ENCODE results near the gene FOXP1.

Gene FOXP1

GRCh38 chr3:71078199-71078598, 505.3 kb downstream of the FOXP1 start:
- in situ Hi-C loops (cut with HindIII; ENCODE audit: low sequenced_read_pairs) = no loop called here
- TF ChIP-seq CTCF (IDR thresholded peaks at IDR 0.05; ENCODE audit: low read depth, low read length) = no peak
- DNase-seq (ENCODE audit: low read depth, low spot score) = no peak
- H3K4me3 ChIP-seq (ENCODE audit: low read depth, low read length) = no peak overlapping the region

- no peak for DNase-seq (ENCODE audit: low read depth, low spot score)
- in situ Hi-C loops (cut with HindIII; ENCODE audit: low sequenced_read_pairs) = no loop called here
- TF ChIP-seq CTCF (IDR thresholded peaks at IDR 0.05; ENCODE audit: low read depth, low read length) = no peak
- no peak overlapping the region for H3K4me3 ChIP-seq (ENCODE audit: low read depth, low read length)
Measured at GRCh38 chr3:71077070-71077469, 506.5 kb downstream of the FOXP1 start.

DNA sequence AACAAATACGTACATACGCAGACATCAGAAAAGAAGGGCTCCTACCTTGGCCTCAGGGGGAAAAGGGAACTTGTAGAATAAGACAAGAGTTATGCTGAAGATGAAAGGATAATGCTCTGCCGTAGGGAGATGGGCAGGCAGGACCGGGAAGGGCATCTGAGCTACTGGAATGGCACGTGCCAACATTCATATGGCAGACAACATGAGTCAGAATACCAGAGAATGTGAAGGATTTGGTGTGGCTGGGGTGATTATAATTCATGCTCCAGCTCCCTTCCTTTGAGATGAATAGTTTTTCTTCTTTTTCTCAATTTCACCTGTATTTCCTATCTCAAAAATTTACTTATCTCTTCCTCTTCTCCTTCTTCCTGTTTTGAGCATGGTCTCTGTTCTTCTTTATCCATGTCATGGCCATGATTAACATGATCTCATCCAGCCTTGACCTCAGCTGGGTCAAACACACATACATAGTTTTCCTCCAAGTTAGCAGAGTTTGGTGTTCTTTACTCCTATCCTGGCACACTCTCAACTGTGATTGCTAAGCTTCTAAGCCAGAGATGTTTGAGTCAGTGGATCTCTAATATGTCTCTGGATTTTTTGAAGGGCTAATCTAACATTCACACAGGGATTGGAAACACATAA, 507.0 kb downstream of the FOXP1 start:
- TF ChIP-seq CTCF (IDR thresholded peaks at IDR 0.05; ENCODE audit: low read depth, low read length) = no peak
- DNase-seq (ENCODE audit: low read depth, low spot score) = peak; percentile 55
- H3K4me3 ChIP-seq (ENCODE audit: low read depth, low read length) = no peak overlapping the region
- in situ Hi-C loops (cut with HindIII; ENCODE audit: low sequenced_read_pairs) = no loop called here

DNA sequence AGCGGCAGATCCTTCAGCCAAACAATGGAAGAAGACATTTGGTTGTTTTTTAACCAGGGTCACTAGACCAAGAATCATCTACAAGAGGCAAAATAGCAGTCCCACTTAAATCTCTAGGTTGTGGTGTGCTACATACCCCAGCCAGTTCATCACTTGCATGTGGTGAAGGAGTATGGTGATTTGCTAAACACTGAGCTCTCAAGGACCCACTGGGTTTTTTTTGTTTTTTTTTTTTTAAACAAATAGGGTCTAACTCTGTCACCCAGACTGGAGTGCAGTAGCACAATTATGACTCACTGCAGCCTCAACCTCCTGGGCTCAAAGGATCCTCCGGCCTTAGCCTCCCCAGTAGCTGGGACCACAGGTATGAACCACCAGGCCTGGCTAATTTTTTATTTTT, 508.0 kb downstream of the FOXP1 start:
- no peak for TF ChIP-seq CTCF (IDR thresholded peaks at IDR 0.05; ENCODE audit: low read depth, low read length)
- in situ Hi-C loops (cut with HindIII; ENCODE audit: low sequenced_read_pairs) = no loop called here
- DNase-seq (ENCODE audit: low read depth, low spot score) = no peak
- no peak overlapping the region for H3K4me3 ChIP-seq (ENCODE audit: low read depth, low read length)

DNA sequence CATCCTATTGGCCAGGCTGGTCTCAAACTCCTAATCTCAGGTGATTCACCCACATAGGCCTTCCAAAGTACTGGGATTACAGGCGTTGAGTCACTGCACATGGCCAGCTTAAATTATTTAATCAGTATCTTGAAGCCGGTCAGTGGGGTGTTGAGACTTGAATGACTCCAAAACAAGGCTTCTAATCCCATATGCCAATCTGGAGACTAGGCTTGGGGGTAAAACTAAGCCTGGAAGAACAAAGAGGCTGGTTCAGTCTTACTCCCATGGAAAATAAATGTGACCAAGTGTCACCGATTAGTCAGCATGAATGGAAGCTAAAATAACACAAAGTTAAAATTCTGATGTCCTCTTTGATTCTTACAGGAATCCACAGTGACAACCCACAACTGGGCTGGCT, 509.1 kb downstream of the FOXP1 start:
- in situ Hi-C loops (cut with HindIII; ENCODE audit: low sequenced_read_pairs) = no loop called here
- no peak for TF ChIP-seq CTCF (IDR thresholded peaks at IDR 0.05; ENCODE audit: low read depth, low read length)
- no peak for DNase-seq (ENCODE audit: low read depth, low spot score)
- H3K4me3 ChIP-seq (ENCODE audit: low read depth, low read length) = no peak overlapping the region

DNA sequence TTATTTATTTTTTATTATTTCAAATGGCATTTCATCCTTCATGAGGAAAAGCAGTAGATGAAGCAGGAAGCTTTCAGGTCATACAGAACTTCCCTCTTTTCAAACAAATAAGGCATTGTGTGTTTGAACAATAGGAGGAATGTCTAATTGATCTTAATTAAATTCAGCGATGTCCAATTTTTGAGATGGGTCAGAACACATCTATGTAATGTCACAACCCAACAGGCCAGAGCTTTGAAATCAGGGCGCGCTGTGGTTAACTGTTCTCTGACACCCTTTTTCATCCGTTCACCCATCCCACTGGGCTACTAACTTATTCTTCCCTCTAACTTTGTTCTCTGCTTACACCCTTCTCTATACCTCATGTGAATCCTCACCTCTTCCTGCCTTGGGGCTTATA, 510.5 kb downstream of the FOXP1 start:
- H3K4me3 ChIP-seq (ENCODE audit: low read depth, low read length) = no peak overlapping the region
- in situ Hi-C loops (cut with HindIII; ENCODE audit: low sequenced_read_pairs) = no loop called here
- no peak for DNase-seq (ENCODE audit: low read depth, low spot score)
- TF ChIP-seq CTCF (IDR thresholded peaks at IDR 0.05; ENCODE audit: low read depth, low read length) = no peak

GRCh38 chr3:71072287-71072686, 511.2 kb downstream of the FOXP1 start:
- TF ChIP-seq CTCF (IDR thresholded peaks at IDR 0.05; ENCODE audit: low read depth, low read length) = no peak
- in situ Hi-C loops (cut with HindIII; ENCODE audit: low sequenced_read_pairs) = no loop called here
- H3K4me3 ChIP-seq (ENCODE audit: low read depth, low read length) = no peak overlapping the region
- DNase-seq (ENCODE audit: low read depth, low spot score) = no peak

Measured in astrocyte of the spinal cord (primary cell).